ENCODE measurements around the gene TEKT1.

DNA sequence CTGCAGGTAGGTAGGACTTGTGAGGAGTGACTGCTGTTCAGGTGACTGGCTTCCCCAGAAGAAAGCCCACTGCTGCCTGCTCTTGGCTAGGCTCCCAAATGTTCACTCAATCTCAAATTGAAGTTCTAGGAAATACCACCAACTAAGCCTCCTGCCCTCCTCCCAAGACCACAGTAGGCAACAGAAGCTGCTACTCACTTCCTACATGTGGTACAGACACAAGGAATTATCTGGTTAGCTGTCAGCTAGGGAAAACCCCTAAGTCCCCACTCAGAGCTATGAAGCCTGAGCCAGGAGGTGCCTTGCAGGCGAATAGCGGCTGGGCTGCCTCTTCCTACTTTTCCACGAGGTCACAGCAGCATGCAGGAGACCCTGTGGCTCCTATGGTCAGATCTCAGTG lies 50.6 kb downstream of the TEKT1 start:
- TF ChIP-seq CEBPB (IDR thresholded peaks at IDR 0.05): no peak
- no peak for TF ChIP-seq POLR2A (IDR thresholded peaks at IDR 0.05; ENCODE audit: low read length)
- TF ChIP-seq, protein P1, sequence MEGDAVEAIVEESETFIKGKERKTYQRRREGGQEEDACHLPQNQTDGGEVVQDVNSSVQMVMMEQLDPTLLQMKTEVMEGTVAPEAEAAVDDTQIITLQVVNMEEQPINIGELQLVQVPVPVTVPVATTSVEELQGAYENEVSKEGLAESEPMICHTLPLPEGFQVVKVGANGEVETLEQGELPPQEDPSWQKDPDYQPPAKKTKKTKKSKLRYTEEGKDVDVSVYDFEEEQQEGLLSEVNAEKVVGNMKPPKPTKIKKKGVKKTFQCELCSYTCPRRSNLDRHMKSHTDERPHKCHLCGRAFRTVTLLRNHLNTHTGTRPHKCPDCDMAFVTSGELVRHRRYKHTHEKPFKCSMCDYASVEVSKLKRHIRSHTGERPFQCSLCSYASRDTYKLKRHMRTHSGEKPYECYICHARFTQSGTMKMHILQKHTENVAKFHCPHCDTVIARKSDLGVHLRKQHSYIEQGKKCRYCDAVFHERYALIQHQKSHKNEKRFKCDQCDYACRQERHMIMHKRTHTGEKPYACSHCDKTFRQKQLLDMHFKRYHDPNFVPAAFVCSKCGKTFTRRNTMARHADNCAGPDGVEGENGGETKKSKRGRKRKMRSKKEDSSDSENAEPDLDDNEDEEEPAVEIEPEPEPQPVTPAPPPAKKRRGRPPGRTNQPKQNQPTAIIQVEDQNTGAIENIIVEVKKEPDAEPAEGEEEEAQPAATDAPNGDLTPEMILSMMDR (IDR thresholded peaks at IDR 0.05): no peak
- TF ChIP-seq, protein P2, sequence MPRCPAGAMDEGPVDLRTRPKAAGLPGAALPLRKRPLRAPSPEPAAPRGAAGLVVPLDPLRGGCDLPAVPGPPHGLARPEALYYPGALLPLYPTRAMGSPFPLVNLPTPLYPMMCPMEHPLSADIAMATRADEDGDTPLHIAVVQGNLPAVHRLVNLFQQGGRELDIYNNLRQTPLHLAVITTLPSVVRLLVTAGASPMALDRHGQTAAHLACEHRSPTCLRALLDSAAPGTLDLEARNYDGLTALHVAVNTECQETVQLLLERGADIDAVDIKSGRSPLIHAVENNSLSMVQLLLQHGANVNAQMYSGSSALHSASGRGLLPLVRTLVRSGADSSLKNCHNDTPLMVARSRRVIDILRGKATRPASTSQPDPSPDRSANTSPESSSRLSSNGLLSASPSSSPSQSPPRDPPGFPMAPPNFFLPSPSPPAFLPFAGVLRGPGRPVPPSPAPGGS (IDR thresholded peaks at IDR 0.05): no peak
- TF ChIP-seq HOXB5 (CRISPR knock-in tag; IDR thresholded peaks at IDR 0.05): no peak
- TF ChIP-seq EP300 (IDR thresholded peaks at IDR 0.05): no peak
- no peak for TF ChIP-seq CHD2 (IDR thresholded peaks at IDR 0.05; ENCODE audit: low read length, partially characterized antibody)
- TF ChIP-seq RCOR1 (IDR thresholded peaks at IDR 0.05; ENCODE audit: low read depth, low read length): no peak

Measured in A549 (cell line).